Stimulated activated CD8-positive, alpha-beta memory T cell treated with anti-CD3 and anti-CD28 coated beads, Interleukin-15, amount 100 ng/mL, for 24 hours (primary cell): ENCODE data around the gene PCCB.
"Not testable (repeated sequence)": the region's sequence is repeated elsewhere in the genome, so short reads cannot be mapped to it uniquely, and the experiment has no call there.

Experiments
- DNase-seq: peaks from one replicate; pipeline ENCODE4 v3.0.0-alpha.2; 2020; ENCODE audit warnings: low read depth

The PCCB gene

DNA sequence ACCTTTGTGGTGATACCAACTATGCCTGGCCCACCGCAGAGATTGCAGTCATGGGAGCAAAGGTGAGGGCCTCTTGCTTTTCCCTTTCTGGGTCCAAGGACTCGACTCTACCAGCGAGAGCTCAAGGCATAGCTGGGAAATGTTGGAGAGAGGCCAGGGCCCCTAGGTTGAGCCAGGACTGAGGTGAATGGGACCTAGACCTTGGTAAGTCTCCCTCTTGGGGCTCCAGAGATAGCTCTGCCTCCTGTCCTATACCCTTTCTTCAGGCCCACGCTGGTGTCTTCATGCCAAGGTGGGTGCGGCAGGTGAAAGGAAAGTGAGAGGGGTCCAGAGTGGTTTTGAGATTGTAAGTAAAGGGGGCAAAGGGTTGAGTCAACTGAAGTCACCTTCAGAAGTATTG, 77.5 kb downstream of the PCCB start:
- DNase-seq = no peak

DNA sequence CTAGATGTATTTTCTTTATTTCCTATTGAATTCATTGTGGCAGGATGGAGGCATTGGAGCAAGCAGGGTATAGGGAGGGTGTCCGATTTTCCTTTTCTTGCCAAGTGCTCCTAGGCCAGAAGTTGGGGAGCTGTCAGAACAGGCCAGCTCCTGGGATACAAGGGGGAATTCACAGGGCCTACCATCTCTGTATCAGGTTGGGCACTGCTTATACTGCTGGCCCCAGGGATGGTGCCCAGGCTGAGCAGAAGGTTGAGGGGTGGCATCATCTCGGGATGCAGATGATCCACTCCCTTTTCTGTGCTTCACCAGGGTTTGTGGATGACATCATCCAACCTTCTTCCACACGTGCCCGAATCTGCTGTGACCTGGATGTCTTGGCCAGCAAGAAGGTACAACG, 79.5 kb downstream of the PCCB start:
- DNase-seq = no peak

DNA sequence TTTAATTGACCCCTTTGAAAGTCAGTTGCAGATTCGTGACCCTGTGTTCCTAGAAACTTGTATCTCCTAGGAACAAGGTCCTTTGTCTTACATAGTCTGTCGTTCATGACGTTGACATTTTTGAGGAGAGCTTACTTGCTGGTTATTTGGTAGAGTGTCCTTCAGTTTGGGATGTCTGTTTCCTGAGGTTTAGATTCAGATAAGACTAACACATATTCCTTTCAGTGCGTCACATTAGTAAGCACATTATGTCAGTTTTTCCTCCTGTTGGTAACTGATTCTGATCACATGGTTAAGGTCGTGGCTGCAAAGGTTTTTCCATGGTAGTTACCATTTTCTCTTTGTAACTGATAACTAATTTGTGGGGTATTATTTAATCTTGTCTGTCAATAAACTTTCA, 80.8 kb downstream of the PCCB start:
- DNase-seq = no peak

DNA sequence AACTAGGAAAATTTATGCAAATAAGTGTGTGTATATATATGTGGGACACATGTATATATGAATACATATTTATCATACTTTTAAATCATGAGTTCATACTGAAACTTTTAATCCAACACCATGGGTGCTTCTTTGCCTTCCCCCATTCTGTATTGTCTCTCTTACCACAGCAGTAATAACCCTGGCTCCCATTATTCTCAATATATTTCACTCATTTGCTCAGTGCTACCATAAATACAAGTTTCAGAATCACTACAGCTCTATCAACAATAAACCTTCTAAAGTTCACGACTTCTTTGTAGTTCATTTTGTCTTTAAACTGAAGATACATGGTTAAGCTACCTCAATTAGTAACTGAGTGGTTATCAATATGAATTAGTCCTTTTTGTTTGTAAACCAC, 82.2 kb downstream of the PCCB start:
- DNase-seq = no peak

DNA sequence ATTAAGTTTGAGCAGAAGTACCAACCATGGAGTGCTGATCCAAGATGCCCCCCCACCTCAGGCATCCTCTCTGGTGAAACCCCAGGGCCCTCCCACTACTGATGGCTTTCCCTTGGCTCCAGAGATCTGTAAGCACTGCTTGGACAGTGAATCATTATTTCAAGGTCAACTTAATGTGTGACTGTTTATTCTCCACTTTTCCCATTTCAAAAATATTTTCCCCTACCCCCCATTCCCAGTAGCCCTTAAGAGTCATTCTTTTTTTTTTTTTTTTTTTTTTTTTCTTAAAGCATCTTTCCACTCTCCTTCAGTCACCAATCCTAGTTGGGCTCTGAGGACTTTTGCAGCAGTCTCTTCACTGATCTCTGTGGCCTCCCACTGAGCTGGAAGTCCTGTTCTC, 82.6 kb downstream of the PCCB start:
- no peak for DNase-seq

DNA sequence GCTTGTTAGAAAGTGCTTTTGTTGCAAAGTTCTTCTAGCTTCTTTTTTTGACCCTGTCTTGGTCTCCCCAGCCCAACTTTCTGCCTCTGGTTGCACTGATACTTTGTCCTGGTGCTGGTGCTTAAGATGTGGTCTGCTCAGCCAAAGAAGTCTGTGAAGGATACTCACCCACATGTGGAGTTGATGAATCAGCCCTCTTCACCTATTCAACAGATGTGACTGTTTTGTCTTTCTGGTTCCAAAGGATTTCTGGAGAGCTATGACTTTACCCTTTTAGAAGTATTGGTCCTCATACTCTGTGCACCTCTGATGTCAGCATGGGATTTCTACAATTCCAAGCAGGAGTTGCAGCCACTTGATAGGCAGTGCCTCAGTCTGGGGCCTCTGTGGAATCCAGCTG, 84.1 kb downstream of the PCCB start:
- DNase-seq = no peak

DNA sequence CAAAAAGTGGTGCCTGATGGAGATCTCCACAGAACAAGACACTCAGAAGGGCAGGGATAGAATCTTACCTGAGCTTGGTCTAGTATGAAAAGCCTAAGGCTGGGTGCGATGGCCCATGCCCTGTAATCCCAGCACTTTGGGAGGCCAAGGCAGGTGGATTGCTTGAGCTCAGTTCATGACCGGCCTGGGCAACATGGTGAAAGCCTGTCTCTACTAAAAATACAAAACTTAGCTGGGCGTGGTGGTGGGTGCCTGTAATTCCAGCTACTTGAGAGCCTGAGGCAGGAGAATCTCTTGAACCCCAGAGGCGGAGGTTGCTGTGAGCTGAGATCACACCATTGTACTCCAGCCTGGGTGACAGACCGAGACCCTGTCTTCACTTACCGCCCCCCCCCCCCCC, 84.6 kb downstream of the PCCB start:
- DNase-seq = not testable (repeated sequence)

DNA sequence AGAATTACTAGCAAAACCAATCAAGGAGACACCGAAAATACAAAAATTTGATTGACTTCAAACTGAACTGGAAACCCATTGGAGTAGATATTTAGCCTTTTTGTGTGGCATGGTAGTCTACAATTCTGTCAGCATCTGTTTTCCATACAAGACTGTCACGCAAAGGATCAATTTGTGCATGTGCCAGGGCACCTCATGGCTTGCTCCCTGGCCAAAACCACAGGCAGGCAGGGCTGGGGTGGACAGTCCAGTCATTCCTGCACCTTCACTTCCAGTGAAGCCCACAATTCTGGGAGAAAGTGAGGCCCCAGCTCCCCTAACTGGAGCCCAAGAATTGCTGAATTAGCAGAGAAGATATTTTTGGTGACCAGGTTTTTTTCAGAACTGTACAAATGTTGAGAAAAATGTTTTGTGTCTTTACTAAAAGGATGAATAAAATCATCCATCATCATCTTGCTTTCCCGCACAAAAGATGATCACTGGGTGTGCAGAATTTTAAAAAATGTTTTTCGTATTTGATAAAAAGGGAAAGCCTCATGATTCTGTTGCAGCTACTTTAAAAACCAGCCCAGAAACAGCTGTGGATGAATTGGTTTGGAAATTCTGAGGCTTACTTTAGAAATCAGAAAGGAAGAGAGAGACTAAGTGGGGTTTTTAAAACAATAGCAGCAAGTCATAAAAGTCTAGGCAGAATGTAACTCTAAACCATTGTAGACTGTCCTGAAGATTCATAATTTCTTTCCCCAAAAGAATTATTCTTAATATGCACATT, 86.4 kb downstream of the PCCB start:
- DNase-seq = no peak

DNA sequence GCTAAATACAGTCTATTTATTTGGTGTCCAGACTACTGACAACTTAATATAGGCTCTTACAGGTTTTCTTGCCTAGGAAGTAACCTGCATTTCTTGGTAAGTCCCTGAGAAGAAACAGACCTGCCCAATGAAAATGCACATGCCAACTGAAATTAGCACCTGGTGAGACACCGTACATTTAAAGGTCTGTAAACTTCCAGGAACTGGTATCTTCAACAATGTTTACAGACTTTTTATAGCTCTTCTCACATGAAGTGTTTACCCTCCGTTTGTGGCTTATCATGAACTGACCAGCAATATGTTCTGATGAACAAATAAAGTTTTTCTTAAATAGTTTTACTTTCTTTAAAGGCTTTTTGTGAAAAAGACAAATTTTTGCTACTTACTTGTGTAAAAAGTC, 93.3 kb downstream of the PCCB start:
- no peak for DNase-seq

DNA sequence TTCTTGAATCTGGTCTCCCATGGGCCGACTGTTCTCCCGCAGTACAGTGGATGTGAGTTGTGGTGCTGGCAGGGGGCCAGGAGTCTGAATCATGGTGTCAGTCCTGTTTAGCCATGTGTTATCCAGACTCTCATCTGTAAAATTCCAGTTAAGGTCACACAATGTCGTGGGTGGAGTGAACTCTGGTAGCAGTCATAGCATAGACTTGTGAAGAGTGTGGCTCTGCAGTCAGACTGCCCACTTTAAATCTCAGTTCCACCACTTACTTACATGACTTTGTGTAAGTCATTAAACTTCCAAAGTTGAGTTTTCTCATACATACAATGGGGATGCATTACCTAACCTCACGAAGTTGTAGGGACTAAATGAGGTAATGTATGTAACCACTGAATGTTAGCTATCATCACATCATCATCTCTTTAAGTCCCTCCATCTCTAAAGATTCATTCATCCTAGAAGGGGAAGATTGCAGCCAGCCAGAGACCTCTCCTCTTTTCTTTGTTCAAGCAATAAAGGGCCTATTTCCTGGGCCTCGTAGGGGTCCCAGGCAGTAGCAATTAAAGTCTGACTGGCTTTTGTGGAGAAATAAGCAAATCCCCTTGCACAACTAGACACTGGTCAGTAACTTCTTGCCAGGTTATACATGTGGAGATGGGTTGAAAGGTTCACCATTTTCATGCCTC, 93.9 kb downstream of the PCCB start:
- DNase-seq = no peak

DNA sequence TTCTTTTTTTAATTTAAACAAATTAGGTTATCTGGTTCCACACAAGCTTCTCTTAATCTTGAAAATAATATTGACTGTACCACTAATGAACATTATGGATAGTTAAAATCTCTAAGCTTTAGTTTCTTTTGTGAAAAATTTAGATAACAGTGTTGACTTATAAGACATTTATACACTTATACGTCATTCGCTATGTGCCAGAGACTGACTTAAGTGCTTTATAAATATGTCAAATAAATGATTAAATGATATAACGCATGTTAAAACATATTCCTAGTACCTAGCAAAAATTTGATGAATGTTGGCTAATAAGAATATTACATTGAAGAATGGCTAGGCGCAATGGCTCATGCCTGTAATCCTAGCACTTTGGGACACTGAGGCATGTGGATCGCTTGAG, 96.3 kb downstream of the PCCB start:
- no peak for DNase-seq

DNA sequence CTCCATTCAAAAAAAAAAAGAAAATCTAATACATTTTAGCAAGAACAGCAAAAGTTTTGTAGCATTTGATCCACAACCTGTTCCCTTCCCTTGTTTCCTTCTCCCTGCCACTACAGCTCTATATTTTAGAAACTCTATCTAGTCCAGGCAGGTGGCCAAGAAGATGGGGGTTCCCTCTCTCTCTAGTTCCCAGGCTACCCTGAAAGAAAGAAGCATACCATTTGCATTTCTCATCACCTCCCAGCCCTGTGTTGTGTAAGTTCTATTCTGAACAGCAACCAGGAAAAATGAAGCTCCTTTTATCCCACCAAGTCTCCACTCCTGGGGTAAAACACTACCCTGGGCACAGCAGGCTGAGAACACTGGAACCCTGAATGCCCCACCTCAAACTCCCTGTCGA, 100.0 kb downstream of the PCCB start:
- no peak for DNase-seq

DNA sequence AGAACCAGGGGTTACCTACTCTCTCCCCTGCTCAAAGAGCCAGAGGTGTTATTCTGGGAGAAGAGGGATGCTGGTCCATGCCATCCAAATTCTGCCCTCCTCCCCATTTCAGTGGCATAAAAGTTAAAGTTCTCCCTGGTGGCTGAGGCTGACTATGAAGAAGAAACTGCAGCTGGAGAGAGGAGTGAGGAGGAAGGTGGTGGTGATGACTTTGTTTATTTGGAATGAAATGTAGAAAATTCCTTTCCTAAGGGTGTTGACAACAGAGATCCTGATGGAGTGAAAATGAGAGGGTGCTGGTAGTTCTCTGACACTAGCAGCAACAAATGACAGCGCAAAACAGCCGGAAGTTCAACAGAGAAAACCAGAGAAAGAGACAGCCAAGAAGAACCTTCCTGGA, 100.4 kb downstream of the PCCB start:
- no peak for DNase-seq

DNA sequence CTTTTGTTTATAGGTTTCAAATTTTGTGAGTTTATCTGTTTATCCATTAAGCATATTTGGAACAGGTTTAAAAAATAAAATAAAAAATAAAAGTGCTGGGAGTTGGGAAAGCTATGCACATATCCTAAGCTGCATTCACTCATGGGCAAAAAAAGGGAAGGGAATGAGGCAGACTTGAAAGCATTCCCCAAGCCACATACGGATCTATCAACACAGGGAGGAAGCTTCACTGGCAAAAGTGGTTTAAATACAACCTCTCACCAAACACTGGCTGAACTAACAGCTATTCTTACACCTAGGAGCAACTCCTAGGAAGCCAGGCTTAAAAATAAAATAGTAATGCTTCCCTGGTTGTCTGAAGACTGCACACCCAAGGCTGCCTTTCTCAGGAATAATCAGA, 101.2 kb downstream of the PCCB start:
- no peak for DNase-seq

DNA sequence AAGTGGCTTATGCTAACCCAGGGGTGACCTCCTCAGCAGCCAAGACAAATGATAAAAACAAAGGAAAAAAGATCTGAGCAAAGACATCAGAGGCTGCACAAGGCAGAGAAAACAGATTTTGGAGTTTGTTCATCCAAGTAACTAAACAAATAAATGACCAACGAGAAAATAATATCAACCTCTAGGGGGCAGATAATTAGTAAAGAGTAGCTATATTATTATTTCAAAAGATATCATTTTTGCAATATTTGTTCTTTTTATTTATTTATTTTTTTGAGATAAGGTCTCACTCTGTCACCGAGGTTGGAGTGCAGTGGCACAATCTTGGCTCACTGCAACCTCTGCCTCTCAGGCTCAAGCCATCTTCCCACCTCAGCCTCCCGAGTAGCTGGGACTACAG, 101.8 kb downstream of the PCCB start:
- no peak for DNase-seq

DNA sequence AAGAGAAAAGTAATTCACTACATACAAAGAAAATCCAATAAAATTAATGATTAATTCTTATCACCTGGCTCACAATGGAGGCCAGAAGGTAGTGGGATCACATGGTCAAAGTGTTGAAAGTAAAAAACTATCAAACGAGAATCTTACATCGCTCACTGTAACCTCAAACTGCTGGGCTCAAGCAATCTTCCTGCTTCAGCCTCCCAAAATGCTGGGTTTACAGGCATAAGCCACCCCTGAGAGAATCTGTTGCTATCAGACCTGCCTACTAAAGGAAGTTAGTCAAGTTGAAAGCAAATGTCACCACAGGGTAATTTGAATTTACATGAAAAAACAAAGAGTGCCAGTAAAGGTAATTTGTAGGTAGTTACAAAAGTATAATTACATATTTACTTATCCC, 103.3 kb downstream of the PCCB start:
- DNase-seq = no peak

DNA sequence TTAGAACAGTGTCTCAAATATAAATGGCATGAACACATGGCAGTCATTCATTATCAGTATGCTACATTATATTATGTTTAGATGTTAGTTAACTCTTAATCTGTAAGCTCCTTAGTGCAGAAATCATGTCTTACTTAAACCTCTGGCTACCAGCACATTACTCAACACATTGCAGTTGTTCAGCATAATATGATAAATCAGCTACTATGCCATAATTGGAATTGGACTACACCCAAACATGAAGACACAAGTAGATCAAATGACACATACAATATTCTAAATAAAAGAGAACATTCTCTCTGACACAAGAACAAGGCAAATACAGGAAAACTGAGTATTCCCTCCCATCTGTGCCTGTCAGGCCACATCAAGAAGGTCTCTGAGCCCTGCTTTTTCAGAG, 116.1 kb downstream of the PCCB start:
- no peak for DNase-seq

DNA sequence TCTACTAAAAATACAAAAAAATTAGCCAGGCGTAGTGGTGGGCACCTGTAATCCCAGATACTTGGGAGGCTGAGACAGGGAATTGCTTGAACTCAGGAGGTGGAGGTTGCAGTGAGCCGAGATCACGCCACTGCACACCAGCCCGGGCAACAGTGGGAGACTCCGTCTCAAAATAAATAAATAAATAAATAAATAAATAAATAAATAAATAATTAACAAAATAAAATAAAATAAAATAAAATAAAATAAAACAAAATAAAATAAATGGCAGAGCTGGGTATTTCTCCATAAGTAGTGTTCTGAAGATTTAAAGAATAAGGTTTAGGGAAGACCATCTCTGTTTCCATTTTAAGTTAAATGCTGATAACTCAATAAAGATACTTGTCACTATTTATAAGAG, 125.7 kb downstream of the PCCB start:
- DNase-seq = not testable (repeated sequence)

DNA sequence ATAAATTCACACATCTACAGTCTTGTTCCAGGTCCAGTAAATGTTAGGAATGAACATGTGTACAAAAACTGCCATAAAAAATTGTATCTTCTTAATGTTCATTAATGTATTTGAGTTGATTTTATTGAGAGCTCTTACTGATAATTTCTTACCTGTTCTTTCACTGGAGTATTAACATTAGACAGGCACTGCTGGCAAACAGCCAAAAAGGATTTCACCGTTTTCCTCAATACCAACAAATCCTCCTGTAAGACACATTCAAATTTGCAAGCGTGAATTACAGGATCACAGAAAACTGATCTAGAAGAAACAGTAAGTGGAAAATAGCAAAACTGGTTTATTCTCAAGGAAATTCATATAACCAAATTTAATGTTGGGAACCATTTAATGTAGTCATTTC, 127.4 kb downstream of the PCCB start:
- DNase-seq = no peak

DNA sequence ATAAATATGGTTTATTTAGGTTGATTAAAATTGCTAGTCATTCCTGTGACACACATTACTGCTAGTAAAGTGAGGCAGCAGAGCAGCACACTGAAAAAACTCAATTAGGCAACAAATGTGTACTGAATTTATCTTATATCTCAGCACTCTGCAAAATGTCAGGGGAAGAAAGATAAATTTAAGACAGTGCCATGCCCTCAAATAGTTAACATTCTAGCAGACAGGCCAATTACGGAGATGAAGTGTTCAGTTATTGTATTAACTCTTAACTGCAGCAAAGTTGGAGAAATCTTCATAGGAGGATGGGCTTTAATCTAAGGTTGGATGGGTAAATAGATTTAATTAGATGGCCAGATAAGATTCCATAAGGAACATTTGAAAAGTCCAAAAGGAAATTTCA, 127.9 kb downstream of the PCCB start:
- DNase-seq = no peak
